Testis (tissue), 3 donors: ENCODE measurements around the gene TM9SF4. TPM values are rescaled to one million over a fixed set of nuclear protein-coding genes. Genes with fewer than 3 reads are reported as not detected.
A peak's percentile ranks its signal among the peaks of the same experiment; 100 is the strongest.

Source experiments
- DNase-seq: peaks from one replicate; pipeline ENCODE4 v3.0.0-alpha.2; 2019
- H3K27ac ChIP-seq, 2 donors: fragments of 200-600 bp; sonication (generic); one replicate each; pipeline ENCODE4 v1.5.1; 2019
- H3K27me3 ChIP-seq: fragments of 200-600 bp; sonication (generic); one replicate; pipeline ENCODE4 v1.5.1; 2019
- H3K36me3 ChIP-seq: fragments of 200-600 bp; sonication (generic); one replicate; pipeline ENCODE4 v1.5.1; 2017; ENCODE audit warnings: low read depth; ENCODE audit errors: missing control alignments
- H3K4me1 ChIP-seq: fragments of 200-600 bp; sonication (generic); one replicate; pipeline ENCODE4 v1.5.1; 2019
- H3K4me3 ChIP-seq, 2 donors: fragments of 200-600 bp; sonication (generic); one replicate each; pipeline ENCODE4 v1.5.1; 2017 to 2019
- H3K9me3 ChIP-seq: fragments of 200-600 bp; sonication (generic); one replicate; pipeline ENCODE4 v1.5.1; 2017
- CTCF ChIP-seq, 3 experiments: fragments of 450-650 bp in 2 of 3; fragments of 200-600 bp in 1 of 3; sonication (generic) in 1 of 3; IDR thresholded peaks; one replicate each; pipeline ENCODE4 v1.5.1; 2016 to 2019; ENCODE audit warnings: antibody characterized with exemption in 3 of 3, mild to moderate bottlenecking in 2 of 3, moderate library complexity in 1 of 3
- POLR2A ChIP-seq: fragments of 450-650 bp; IDR thresholded peaks from one replicate; pipeline ENCODE4 v1.6.1; 2017; ENCODE audit warnings: antibody characterized with exemption, mild to moderate bottlenecking, moderate library complexity
- WGBS, 2 donors: methylation state at CpG; one replicate each; pipeline ENCODE4 v1.1.5; 2018; 5-methylcytosine and 5-hydroxymethylcytosine counted together
- intact Hi-C: fragments of 100-400 bp; cut with DNase I; formaldehyde crosslinking; loops from one replicate; pipeline ENCODE4 v1.15.1; 2023; ENCODE audit warnings: low total_unique reads
- polyA plus RNA-seq: library from polyadenylated mRNA; stranded (reverse); fragments of 350-450 nt; fragmentation: Illumina TruSeq; extraction: RNeasy Lipid Tissue Mini Kit (QIAGEN cat#74804); gene quantifications from one replicate; pipeline ENCODE4 v1.2.3, GENCODE V29; 2014; ENCODE audit warnings: low read depth, low replicate concordance; ENCODE audit not compliant: insufficient read depth
- total RNA-seq, 2 donors: library from RNA; depleted of rRNA; stranded (reverse); fragments of >200 nt; gene quantifications; one replicate each; pipeline ENCODE4 v1.2.3, GENCODE V29; 2016

Gene TM9SF4
- total and polyA plus RNA-seq, 3 donors from 2014 or later = 53.2 to 55.8 (median 54.3) TPM

GRCh38 chr20:32111753-32112152 is 2.2 kb downstream of the TM9SF4 start:
- WGBS, 2 donors = 85 to 89% methylated on average over 3 of the region's 3 CpGs
- Histone ChIP-seq H3K4me1 (peaks cover 18% of the 10 kb centered on the region), H3K4me3 (no peak overlapping the region), H3K27ac (no peak overlapping the region), H3K9me3 (no peaks in the 10 kb centered on the region), H3K36me3 (no peaks in the 10 kb centered on the region), H3K27me3 (no peaks in the 10 kb centered on the region)
- intact Hi-C loops = no loop called here
- TF ChIP-seq POLR2A = no peak
- no peak for TF ChIP-seq CTCF (IDR thresholded peaks at IDR 0.05)
- no peak for DNase-seq

GRCh38 chr20:32112841-32113240 is 3.3 kb downstream of the TM9SF4 start:
- peaks cover 25% of the 10 kb centered on the region for H3K4me1 ChIP-seq
- H3K27me3 ChIP-seq = no peaks in the 10 kb centered on the region
- no peak overlapping the region for H3K4me3 ChIP-seq
- 80 to 95% methylated on average over 5 of the region's 5 CpGs for WGBS, 2 donors
- TF ChIP-seq CTCF (IDR thresholded peaks at IDR 0.05) (no peak), POLR2A (no peak)
- no peak overlapping the region for H3K27ac ChIP-seq
- peak; percentile 28 for DNase-seq
- H3K36me3 ChIP-seq = no peaks in the 10 kb centered on the region
- intact Hi-C loops = no loop called here
- H3K9me3 ChIP-seq = no peaks in the 10 kb centered on the region

GRCh38 chr20:32113591-32114260 is 4.2 kb downstream of the TM9SF4 start:
- H3K4me1 ChIP-seq = peaks cover 26% of the 10 kb centered on the region

GRCh38 chr20:32114305-32114960 is 4.9 kb downstream of the TM9SF4 start:
- no peaks in the 10 kb centered on the region for H3K9me3 ChIP-seq
- H3K4me1 ChIP-seq = peaks cover 26% of the 10 kb centered on the region
- 79 to 82% methylated on average over 8 of the region's 8 CpGs for WGBS, 2 donors
- H3K27ac ChIP-seq = no peak overlapping the region
- H3K4me3 ChIP-seq = no peak overlapping the region
- intact Hi-C loops = no loop called here
- H3K36me3 ChIP-seq = no peaks in the 10 kb centered on the region
- no peak for DNase-seq
- TF ChIP-seq CTCF (IDR thresholded peaks at IDR 0.05) (no peak), POLR2A (no peak)
- H3K27me3 ChIP-seq = no peaks in the 10 kb centered on the region

More at GRCh38 chr20:32113591-32114260, 4.2 kb downstream of the TM9SF4 start:
- Histone ChIP-seq H3K27ac (no peak overlapping the region), H3K36me3 (no peaks in the 10 kb centered on the region), H3K27me3 (no peaks in the 10 kb centered on the region), H3K9me3 (no peaks in the 10 kb centered on the region), H3K4me3 (no peak overlapping the region)
- intact Hi-C loops = no loop called here
- DNase-seq = no peak
- WGBS, 2 donors = 89 to 94% methylated on average over 2 of the region's 2 CpGs
- no peak for TF ChIP-seq POLR2A
- TF ChIP-seq CTCF (IDR thresholded peaks at IDR 0.05) = no peak
